GM11168 (cell line): Measurements from ENCODE around the gene TMEM212.

ENCODE experiments used
- in situ Hi-C: fragments of 300-500 bp; cut with MboI; formaldehyde crosslinking; loops from one replicate; pipeline ENCODE4 v1.12.0; 2022; ENCODE audit warnings: low sequenced_read_pairs; ENCODE audit not compliant: unreplicated experiment

Gene TMEM212

DNA sequence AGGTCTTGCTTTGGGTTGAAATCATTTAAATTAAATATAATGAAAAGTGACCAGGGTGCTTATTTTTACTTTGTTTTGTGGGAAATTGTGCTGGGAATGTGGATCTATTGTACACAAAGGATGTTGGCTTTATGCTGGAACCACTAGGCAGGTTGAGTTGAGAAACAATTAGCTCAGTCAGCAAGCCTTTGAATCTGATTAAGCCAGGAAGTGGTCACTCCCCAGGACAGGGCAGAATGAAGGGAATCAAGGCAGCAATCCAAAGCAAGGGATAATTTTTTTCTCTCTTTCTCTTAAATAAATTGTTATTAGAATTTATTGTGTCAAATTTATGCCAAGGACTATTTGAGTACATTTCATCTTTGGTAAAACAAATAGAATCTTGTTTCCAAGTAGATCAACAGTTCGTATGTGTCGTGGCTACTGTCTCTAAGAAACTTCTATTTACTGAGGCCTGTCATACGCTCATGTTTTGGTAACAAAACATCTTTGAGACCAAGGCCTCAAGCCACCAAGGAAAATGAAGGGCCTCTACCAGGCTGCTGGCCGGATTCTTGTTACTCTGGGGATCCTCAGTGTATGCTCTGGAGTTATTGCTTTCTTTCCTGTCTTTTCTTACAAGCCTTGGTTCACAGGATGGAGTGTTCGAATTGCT is at the start of gene TMEM212:
Gene TMEM212 (plus strand): TSS at position 486 of the 655 bp plus-strand sequence. CDS start 35 bp downstream, at position 521.
- in situ Hi-C loops, result no loop called here

- in situ Hi-C loops, result no loop called here
These were observed 46.4 kb upstream of the TMEM212 start for GRCh38 chr3:171796625-171797264.

GRCh38 chr3:171797265-171797679 is 45.9 kb upstream of the TMEM212 start:
- in situ Hi-C loops, result no loop called here

DNA sequence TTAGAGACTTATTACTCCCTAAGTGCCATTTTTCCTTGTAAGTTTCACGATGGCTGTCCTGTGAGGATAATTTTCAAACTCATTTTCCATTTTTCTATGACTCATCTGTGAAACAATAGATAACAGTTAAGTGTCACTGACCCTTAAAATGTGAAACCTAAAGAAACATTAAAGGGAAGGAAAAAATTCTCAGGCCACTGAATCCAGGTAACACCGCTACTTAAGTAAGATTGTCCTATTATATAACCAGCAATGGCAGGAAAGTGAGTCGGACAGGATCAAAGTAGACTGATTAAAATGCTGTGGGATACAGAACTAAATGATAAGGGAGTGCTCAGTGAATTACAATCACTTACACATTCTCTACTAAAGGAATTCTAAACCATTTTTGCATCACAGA is 45.3 kb upstream of the TMEM212 start:
- in situ Hi-C loops, result no loop called here

GRCh38 chr3:171799501-171799900 is 43.6 kb upstream of the TMEM212 start:
- in situ Hi-C loops, result no loop called here

GRCh38 chr3:171801738-171802589 is 41.2 kb upstream of the TMEM212 start:
- in situ Hi-C loops, result no loop called here

- in situ Hi-C loops, result no loop called here
These were observed 40.6 kb upstream of the TMEM212 start for GRCh38 chr3:171802590-171802956.

- in situ Hi-C loops, result no loop called here
These were observed 40.1 kb upstream of the TMEM212 start for GRCh38 chr3:171803044-171803443.

GRCh38 chr3:171804618-171805389 is 38.3 kb upstream of the TMEM212 start:
- in situ Hi-C loops, result no loop called here

- in situ Hi-C loops, result no loop called here
These were observed 37.5 kb upstream of the TMEM212 start for GRCh38 chr3:171805687-171806086.

- in situ Hi-C loops, result no loop called here
These were observed 36.7 kb upstream of the TMEM212 start for GRCh38 chr3:171806200-171807128.

- in situ Hi-C loops, result no loop called here
These were observed 35.9 kb upstream of the TMEM212 start for GRCh38 chr3:171807129-171807675.

DNA sequence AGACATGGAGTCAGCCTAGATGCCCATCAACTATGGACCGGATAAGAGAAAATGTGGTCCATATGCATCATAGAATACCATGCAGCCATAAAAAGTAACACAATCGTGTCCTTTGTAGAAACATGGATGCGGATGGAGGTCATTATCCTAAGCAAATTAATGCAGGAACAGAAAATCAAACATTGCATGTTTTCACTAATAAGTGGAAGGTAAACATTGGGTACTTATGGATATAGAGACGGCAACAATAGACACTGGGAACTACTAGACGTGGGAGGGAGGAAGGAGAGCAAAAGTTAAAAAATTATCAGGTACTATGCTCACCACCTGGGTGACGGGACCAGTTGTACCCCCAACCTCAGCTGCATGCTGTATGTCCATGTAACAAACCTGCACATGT is 35.3 kb upstream of the TMEM212 start:
- in situ Hi-C loops, result no loop called here

GRCh38 chr3:171809611-171809860 is 33.6 kb upstream of the TMEM212 start:
- in situ Hi-C loops, result no loop called here

DNA sequence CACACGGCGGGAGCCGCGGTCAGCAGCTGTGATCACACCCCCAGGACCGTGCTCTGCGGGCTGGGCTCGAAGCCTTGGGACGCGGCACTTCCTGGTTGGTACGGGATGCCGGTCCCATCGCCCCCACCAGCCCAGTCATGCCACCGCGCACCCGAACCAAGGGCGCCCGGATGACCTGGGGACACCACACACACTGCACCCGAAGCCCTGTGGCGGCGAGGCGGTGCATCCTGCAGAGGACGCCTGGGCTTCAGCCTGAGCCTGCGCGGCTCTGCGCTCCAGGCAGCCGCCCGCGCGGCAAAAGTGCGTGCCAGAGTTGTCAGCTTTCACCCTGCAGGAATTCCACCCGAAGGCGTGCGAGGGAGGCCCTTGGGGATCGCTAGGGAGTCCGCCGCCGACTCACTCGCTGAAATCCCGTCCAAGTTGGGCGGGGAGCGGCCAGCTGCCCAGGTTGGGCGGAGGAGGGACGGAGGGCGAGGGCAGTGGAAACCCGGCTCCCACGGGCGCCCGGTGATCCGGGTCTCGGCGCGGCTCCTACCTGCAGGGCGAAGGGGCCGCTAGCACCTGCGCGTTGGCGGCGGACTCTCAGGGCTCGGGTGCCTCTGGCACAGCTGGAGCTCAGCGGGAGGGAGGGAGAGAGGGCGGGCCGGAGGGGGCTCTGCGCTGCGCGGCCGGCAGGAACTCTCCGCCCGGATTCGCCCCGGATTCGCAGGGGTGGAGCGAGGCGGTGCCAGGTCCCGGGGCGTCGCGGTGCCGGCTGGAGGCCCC is 33.1 kb upstream of the TMEM212 start, which contains the start of gene PLD1:
Gene PLD1 (minus strand): TSS at position 623 of the 768 bp plus-strand sequence. CDS start 72,432 bp downstream, outside the sequence.
- in situ Hi-C loops, result no loop called here

DNA sequence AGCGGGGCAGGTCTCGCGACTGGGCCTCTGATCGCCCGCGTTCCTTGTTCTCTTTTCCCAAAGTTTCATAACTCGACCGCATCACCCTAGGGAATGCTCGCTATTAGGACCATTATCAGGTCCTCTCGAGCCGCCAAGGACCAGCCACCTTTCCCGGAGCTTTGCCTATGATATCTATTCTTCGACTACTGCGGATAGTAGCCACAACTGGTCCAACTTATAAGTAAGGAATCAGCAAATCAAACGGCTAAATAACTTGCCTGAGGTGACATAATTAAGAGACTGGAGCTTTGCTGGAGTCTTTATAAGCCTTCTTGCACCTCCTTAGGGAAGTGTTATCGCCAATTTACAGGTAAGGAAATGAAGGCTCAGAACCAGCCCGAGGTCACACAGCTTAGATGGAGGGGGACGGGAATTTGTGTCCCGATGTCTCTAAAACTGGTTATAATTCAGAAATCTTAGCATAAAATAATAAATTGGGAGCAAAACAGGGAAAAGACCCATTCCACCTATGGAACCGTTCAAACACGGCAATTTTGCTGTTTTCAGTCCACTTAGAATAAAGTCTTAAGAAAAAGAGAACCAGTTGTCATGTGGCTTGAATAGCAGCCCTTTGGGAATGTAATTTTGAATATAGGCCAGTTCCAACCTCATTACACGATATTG is 32.4 kb upstream of the TMEM212 start:
- in situ Hi-C loops, result no loop called here

GRCh38 chr3:171811295-171811912 is 31.7 kb upstream of the TMEM212 start:
- in situ Hi-C loops, result no loop called here

- in situ Hi-C loops, result no loop called here
These were observed 31.2 kb upstream of the TMEM212 start for GRCh38 chr3:171811913-171812335.
